Measurements from ENCODE around the gene RASD1.
"Not testable (repeated sequence)": the region's sequence is repeated elsewhere in the genome, so short reads cannot be mapped to it uniquely, and the experiment has no call there.

Gene RASD1

DNA sequence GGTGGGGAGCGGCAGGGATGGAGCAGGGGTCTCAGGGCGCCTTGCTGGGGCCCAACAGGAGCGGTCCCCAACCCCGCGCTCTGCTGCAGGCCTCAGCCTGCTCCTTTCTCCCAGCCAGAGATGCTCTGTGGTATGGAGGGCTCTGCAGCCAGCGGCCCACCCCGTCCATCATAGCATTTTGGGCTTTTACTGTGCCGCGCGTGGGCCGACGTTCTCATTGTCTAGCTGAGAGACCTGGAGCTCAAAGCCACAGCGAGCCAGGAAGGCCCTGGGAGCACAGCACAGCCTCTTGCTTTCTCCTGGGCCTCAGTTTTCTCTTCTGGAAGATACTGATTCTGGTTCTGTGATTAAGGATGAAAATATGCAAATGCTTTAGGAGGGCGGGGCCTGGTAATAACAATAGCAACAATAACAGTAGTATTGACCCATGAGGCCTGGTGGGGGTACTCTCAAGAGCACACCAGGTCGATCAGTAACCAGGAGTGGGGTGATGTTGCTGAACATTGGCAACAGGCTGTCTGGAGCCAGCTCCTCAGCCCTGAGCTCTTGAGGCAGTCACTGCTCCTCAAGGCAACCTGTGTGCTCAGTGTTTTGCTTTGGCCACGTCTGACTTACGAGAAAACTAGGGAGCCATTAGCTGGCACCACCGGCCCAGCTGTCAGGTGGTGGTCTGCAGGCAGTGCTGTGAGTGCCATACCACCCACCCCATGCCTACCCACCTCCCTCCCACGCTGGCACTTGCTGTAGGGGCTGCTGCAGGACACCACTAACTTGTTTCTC is 1.1 kb upstream of the RASD1 start:
- DNase-seq (ENCODE audit: low read depth in 2 of 2), result no peak

DNA sequence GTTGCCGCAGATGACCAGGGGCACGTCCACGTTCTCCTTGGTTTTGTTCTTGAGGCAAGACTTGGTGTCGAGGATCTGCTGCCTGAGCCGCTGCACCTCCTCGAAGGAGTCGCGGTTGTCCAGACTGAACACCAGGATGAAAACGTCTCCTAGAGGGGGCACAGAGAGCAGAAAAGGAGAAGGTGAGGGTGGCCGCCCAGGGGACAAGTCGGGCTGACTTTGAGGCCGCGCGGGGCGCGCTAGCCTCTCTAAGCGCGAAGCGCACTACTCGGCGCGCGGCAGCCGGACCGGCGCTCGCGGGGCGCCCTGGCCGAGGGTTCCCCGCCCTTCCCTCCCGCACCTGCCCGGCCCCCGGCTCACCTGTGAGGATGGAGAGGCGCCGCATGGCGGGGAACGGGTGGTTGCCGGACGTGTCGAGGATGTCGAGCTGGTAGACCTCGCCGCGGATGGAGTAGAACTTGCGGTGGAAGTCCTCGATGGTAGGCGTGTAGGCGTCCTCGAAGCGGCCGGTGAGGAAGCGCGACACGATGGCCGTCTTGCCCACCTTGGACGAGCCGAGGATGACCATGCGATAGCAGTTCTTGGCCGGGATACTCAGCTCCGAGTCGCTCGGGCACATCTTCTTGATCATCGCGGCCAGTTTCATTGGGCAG is 533 bp downstream of the RASD1 start:
- no peak for DNase-seq (ENCODE audit: low read depth in 2 of 2)

DNA sequence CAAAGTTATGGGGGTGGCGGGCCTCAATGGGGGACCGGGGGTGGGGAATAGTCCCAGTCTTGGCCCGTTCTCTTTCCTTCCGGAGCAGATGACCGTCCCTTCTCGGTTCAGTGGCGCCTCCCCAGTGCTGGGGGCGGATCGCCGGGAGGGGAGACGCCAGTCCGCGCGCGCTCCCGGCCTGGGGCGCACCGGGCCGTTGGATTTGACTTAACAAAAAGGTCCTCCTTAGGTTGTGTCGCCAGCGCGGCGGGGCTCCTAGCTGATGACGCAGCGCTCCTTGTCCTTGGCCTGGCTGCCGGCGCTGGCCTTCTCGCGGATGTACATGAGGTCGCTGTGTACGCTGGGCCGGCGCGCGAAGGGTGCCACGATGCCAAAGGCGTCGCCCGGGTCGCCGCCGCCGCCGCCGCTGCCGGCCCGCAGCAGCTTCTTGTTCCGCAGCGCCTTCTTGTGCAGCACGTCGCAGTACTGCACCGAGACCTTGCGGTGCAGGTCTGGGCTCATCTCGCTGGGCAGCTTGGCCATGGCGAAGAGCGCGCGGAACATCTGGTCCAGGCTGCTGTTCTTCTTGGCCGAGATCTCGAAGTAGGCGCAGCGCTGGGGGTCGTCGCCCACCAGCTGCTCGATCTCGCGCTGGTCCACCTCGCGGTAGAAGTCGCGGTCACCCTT is 1.2 kb downstream of the RASD1 start:
- DNase-seq (ENCODE audit: low read depth in 2 of 2), result no peak

DNA sequence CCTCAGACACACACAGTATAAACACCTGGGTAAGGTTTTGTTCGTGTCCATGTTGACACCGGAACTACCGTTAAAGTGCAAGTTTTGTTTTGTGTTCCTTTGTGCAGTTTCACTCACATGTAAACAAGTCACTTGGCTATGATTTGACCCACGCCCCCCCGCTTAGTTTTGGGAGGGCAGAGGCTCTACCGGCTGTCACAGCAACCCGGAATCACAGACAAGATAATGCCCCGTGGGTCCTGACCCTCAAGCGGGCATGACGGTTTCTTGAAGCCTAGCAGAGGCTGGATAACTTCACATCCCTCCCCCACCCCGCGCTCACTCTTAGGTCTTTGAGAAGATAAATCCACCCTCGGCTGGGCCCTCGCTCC is 1.7 kb downstream of the RASD1 start:
- no peak for DNase-seq (ENCODE audit: low read depth in 2 of 2)

DNA sequence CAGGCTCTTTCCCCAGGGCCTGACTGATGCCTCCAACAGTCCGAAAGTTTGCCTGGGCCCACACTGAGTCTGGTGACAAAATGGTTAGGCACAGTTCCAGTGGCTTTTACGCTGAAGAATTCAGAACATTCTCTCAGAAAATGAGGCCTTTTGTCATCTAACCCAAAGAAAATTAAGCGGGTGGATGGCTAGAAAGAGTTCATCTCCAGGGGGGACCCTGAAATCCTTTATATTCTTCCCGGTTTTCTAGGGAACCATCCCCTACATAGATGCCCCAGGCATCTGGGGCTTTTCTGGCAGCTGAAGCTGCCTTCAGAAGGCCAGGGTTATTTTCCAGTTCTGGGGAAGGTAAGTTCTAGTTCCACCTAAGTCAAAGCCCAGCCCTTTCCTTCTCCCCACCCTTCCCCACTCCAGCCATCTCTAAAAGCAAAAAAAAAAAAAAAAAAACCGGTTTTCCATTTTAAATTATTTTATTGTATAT is 2.2 kb downstream of the RASD1 start:
- DNase-seq (ENCODE audit: low read depth in 2 of 2), result no peak

DNA sequence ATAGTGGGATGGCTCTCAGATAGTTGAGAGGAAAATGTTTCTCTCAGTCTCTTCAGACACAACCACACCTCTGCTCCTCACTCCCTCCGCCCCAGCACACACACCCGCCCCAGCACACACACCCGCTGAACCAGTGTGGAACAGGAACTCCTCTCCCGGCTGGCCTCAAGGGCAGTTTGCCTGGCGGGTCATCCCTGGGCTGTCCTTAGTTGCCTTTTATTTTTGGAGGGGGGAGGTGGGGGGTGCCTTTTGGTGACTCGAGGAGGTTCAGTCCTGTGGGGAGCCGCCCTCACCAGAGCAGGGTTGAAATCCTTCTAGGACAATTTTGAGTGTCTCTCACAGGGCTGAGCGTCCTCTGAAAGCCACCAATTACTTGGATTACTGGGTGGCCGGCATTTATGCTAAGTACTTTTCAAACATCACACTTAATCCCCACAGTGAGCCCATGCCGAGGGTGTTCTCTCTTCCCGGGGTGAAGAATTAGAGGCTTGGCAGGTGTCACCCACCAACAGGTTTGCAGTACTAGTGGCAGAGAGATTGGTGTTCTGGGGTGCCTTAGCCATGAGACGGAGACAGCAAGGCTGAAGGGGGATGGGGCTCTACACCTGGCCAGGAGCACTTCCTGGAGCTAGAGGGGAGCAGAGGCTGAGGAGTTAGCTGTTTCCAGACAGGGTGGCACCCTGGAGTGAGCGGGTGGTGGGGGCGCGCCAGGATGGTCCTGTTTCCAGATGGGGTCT is 2.8 kb downstream of the RASD1 start:
- no peak for DNase-seq (ENCODE audit: low read depth in 2 of 2)

DNA sequence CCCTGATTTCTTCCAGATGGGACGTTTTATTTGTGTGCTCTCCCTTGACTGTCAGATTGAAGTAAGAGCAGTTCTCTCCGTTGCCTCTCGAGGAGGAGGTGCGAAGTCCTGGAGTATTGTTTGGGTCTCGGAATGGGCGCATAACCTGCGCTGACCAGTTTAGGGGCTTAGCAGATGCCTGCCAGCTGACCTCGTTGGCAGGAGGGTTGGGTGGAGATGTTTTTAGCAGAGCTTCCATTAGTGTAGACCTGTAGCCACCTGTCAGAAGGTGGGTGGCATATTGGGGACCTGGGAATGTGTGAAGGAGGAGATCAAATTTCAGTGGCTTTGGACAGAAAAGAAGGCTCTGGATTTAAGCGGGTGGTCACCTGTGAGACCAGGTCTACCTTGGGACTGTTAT is 3.6 kb downstream of the RASD1 start:
- DNase-seq (ENCODE audit: low read depth in 2 of 2), result no peak

DNA sequence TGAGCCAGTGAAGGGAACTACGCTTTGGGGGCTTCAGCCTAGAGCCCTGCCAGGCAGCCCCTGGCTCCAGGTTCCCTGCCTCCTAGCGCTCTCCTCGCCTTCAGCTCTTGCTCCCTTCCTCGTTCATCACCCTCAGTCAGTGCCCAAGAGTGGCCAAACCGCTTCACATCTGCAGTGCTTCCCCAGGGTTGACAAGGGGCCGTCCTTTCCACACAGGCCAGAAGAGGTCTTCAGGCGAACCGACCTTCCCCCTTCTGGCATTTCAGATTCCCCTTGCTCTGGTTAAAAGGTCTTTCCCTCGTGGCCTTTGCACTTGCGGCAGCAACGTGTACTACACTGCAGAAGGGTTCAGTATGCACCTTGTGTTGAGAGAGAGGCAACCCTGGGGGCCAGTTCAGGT is 4.1 kb downstream of the RASD1 start:
- no peak for DNase-seq (ENCODE audit: low read depth in 2 of 2)

DNA sequence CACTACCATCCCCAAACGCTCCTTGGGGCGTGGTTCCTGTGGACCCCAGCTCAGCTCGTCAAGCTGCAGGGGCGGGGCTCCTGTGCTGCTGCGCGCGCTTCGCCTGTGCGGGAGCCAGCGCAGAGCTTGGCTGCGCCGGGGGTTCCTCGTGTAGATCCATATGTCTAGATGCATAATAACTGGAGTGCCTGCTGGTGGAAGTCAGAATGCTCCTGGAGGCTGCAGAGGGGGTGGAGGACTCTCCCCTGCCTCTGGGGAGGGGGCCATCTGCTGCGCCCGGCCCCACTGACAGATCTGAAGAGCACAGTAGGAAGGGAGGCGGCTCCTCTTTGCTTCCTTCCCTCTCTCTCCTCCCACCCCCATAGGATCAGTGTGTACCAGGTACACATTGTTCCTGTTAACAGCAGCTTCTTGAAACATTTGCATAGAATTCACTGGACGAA is 4.6 kb downstream of the RASD1 start:
- DNase-seq (ENCODE audit: low read depth in 2 of 2), result no peak

DNA sequence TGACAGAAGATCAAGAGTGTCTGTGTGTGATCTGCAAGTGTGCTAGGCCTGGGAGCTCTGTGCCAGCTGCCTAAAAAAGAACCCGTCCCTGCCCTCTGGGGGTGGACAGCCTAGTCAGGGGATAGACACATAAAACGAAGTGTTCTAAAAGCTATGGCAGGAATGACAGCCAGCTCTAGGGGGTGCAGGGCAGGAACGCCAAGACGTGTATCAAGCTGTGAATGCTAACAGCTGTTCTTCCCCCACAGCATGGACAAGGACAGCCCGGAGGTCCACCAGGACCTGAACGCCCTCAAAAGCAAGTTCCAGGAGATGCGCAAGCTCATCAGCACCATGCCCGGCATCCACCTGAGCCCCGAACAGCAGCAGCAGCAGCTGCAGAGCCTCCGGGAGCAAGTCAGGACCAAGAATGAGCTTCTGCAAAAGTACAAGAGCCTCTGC is 5.1 kb downstream of the RASD1 start:
- no peak for DNase-seq (ENCODE audit: low read depth in 2 of 2)

DNA sequence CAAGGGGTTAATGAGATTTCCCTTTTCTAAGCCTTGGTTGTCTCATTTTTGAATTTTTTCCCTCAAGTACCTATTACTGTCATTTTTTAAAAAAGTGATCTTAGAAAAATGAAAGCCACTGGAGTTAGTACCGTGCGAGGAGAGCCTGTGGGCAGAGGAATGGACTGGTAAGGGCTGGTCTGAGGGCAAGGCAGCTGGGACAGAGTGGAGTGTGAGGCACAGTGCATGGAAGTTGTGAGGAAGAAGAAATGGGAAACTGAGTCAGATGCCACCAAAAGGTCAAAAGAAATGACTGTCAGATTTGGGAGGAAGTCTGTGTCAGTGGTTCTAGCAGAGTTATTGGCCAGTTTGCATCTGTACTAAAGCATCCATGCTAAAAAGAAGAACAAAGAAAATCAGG is 8.2 kb downstream of the RASD1 start:
- DNase-seq (ENCODE audit: low read depth in 2 of 2), result no peak

DNA sequence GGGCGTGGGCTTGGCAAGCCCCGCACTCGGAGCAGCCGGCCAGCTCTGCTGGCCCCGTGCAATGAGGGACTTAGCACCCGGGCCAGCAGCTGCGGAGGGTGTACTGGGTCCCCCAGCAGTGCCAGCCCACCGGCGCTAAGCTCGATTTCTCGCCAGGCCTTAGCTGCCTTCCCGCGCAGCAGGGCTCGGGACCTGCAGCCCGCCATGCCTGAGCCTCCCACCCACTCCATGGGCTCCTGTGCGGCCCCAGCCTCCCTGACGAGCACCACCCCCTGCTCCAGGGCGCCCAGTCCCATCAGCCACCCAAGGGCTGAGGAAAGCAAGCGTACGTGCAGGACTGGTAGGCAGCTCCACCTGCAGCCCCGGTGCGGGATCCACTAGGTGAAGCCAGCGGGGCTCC is 9.8 kb downstream of the RASD1 start:
- not testable (repeated sequence) for DNase-seq (ENCODE audit: low read depth in 2 of 2)

DNA sequence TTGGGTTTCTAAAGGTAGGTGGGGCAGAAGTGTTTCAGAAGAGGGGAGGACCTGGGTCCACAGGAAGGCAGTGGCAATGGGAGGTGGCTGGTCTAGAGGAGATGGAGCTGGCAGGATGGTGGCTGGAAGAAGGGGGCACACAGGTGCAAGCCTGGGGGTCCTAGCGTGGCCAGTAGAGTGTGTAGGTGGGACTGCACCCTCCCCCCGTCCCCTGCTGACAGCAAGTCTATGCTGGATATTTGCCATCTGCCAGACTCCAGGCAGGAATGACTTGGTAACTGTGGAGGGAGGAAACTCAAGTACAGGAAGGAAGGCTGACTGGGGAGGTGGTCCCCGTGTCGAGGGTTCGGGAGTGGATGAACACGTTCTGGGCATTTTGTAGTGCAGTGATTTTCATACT is 10.8 kb downstream of the RASD1 start:
- DNase-seq (ENCODE audit: low read depth in 2 of 2), result no peak

DNA sequence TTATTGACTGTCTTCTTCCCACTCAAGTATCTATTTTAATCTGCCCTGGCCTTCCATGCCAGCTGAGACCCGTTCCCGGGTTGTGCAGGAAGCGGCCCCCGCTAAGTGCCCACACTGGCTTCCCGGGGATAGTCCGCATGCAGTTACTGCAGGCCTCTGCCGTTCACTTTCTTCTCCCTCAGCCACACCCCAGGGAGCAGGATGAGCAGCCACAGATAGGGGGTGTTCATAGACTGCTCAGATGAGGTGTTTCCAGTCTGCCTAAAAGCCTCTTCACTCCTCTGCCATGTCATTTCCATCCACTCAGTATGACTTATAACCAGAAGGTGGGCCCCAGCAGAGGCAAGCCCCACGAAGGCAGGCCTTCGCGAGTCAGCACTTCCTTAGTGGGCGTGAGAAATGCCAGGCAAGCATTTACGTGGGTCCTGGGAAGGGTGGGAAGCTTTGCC is 11.7 kb downstream of the RASD1 start:
- DNase-seq (ENCODE audit: low read depth in 2 of 2), result peak; percentile 50 to 61

DNA sequence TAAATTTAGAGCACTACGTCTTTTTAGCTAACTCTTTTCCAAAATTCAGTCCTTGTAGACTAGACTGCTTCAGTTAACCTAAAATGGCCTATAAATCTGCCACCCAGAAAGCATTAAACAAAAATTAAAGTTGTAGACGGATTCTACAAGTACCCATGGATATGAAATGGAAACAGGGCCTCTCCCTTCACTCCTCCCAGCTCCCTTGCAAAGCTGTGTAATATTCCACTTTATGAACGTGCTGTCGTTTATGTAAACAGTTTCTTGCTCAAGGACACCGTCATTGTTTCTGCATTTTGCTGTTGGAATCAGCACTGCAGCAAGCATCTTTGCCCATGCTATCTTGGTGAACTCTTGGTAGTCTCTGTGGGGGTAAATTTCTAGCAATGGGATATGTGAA is 14.3 kb downstream of the RASD1 start:
- no peak for DNase-seq (ENCODE audit: low read depth in 2 of 2)

DNA sequence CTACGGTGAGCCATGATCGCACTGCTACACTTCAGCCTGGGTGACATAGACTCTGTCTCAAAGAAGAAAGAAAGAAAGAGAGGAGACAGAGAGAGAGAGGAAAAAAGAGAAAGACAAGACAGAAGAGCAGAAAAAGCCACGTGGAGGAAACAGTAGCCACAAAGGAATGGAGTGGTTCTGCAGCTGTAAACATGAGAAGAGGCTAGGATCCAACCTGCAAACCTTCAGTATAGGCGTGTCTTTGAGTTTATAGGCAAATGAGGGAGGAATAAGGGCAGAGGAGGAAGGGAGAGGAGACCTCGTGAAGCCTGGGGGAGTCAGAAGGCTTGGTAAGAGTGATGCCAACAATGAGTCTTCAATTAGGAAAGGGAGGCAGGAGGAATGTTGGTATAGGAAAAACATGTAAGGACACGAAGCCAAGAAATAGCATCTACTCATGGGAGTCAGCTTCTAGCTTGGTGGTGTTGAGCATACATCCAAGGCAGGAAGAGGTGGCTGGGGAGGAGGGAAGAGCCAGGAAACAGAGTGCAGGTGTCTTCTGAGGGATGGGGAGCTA is 15.5 kb downstream of the RASD1 start:
- no peak for DNase-seq (ENCODE audit: low read depth in 2 of 2)

DNA sequence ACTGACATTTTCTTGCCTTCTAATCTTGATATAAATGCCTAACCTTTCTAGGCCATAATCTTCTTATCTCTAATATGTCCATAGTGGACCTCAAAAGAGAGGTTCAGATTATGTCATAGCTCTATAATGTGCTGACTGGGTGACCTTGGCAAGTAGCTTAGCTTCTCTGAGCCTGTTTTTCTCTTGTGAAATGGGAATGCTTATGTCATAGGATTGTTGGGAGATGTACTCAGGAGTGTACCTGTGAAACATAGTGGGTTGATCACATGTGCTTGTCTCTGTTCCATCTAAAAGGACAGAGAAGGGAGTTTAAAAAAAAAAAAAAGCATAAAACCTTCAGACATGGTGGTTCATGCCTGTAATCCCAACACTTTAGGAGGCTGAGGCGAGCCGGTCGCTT is 17.0 kb downstream of the RASD1 start:
- no peak for DNase-seq (ENCODE audit: low read depth in 2 of 2)

DNA sequence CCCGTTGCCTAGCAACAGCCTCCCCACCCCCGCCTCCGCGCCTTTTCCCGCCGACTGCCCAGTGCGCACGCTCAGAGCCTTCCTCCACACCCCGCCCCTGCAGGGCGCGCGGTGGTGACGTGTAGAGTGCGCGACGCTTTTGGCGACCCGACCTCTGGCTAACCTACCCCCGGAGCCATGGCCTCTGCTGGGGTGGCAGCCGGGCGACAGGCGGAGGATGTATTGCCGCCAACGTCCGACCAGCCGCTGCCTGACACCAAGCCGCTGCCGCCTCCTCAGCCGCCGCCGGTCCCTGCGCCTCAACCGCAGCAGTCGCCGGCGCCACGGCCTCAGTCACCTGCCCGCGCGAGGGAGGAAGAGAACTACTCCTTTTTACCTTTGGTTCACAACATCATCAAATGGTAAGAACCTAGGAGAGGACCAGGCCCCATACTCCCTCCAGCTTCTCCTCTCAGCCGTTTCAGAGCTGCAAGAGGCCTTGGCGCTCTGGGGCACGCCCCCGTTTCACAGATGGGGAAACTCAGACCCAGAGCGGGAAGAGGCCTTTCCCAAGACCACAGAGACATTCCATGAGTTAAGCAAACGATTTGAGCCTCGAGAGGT is 19.2 kb downstream of the RASD1 start, which contains the start of gene MED9:
Gene MED9, plus strand, starts transcription at position 136 of the 603 bp plus-strand sequence. Its CDS starts 42 bp downstream, at position 178.
- DNase-seq (ENCODE audit: low read depth in 2 of 2), result peak; percentile 88 to 89

DNA sequence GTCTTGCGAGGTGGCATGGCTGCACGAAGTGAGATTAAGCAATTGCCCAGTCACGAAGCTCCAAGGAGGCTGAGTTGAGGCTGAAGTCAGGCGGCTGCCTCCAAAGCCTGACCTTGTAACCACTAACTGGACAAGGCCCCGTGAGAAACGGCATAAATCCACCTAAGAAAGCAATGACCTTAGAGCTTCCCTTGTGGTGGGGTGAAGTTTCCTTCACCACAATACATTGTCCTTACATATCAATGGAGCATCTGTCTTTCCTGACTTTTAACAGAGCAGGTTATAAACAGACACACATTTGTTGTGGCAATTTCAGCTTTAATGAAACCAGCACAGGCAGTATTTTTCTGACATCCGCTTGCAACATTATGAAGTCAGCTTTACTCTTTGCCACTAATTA is 21.9 kb downstream of the RASD1 start:
- no peak for DNase-seq (ENCODE audit: low read depth in 2 of 2)

DNA sequence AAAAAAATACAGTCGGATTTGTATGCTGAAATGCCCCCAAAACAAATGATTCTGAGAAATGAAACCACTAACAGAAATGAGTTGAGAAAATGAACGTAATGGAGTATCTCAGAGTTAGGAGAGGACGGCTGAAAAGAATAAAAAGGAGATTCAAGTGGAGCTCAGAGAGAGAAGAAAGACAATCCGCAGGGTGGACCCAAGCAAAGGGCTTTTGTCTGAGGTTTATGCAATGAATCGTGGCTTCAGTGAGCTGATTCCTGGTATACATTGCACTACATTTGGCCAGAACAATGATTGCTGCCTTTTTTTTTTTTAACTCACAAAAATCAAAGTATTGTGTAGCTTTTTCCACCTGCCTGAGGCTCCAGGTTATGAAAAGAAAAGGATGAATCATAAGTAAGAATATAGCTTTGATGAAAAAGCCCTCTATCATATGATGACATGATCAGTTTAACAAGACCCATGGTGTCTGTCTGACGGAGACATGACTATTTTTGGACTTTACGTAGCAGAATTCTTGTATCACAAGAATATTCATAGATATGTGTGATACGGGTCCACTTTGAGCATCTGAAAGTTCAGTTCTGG is 23.8 kb downstream of the RASD1 start:
- no peak for DNase-seq (ENCODE audit: low read depth in 2 of 2)

DNA sequence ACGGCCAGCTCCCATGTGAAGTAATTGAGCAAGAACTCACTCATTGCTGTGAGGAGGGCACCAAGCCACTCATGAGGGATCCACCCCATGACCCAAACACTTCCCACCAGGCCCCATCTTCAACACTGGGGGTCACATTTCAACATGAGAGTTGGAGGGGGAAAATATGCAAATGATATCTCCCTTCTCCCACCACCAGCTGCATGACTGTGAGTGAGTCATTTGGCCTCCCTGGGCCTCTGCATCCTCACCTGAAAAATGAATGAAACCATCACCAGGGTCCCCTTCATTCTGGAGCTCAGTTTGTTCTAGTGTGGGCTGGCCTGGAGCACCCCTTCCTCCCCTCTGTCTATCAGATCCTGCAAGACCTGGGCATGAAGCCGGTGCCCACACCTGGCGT is 26.2 kb downstream of the RASD1 start:
- DNase-seq (ENCODE audit: low read depth in 2 of 2), result no peak

Measured in stimulated activated CD8-positive, alpha-beta memory T cell treated with anti-CD3 and anti-CD28 coated beads, Interleukin-15, amount 100 ng/mL, for 48 hours (primary cell).